ENCODE results near the gene OPA1.

OPA1 gene

GRCh38 chr3:193650585-193650984 is 57.6 kb downstream of the OPA1 start:
- no peak for DNase-seq

DNA sequence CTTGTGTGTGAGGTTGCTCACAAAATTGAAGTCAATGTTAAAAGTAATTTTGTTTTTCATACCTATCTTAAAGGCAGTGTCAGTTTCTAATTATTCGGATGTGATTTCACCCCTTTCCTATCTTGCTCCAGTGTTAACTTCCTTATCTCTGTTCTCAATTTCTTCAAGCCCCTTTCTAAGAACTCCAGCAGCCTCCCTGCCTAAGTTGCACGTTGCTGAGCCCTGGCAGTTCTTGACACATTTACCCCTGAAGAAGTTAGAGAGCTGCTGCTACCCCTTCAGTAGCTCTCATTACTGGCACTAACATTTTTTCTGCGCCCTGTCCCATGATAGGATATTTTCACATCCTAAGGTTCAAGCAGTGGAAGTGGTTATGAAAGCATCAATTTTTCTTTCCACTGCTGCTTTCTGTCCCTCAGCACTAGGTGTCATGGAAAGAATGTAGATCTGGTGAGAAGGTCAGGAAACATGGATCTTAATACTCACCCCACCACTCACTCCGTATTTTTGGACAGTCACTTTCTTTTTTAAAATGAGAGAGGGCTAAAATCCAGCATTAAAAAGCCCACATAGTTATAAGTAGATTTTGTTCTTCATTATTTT is 62.9 kb downstream of the OPA1 start:
- DNase-seq = no peak

- DNase-seq = no peak
These were observed 63.4 kb downstream of the OPA1 start for GRCh38 chr3:193656445-193656844.

DNA sequence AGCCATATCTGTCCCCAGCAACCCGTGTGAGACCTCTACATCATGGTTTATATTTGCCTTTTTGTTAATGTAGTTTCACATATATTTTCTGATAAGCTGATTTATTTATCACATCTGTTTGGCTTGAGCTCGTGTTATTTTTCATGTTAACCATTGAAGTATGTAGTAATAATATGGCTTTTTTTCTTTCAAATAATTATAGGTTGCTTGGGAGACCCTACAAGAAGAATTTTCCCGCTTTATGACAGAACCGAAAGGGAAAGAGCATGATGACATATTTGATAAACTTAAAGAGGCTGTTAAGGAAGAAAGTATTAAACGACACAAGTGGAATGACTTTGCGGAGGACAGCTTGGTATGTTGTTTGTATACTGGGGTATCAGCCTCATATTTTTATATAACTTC is 63.9 kb downstream of the OPA1 start:
- DNase-seq = no peak

DNA sequence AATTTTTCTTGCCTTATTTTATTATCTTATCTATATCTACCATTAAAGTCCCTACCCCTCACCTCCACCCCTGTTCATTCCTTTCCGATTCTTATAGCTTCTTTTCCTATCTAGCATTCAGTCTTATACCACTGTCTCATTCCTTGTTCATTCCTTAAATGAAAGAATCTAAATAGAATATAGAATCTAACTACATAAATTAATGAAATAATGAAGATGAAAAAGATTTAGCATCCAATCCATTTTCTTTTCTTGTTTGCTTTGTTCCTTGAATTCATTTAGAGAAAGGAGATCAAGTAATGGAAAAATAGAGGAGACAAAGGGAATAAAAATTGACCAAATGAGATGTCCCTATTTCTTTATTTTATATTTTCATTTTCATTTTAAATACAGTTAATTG is 67.2 kb downstream of the OPA1 start:
- no peak for DNase-seq

GRCh38 chr3:193660698-193661411 is 67.8 kb downstream of the OPA1 start:
- DNase-seq = no peak

GRCh38 chr3:193662757-193663322 is 69.8 kb downstream of the OPA1 start:
- DNase-seq = no peak

DNA sequence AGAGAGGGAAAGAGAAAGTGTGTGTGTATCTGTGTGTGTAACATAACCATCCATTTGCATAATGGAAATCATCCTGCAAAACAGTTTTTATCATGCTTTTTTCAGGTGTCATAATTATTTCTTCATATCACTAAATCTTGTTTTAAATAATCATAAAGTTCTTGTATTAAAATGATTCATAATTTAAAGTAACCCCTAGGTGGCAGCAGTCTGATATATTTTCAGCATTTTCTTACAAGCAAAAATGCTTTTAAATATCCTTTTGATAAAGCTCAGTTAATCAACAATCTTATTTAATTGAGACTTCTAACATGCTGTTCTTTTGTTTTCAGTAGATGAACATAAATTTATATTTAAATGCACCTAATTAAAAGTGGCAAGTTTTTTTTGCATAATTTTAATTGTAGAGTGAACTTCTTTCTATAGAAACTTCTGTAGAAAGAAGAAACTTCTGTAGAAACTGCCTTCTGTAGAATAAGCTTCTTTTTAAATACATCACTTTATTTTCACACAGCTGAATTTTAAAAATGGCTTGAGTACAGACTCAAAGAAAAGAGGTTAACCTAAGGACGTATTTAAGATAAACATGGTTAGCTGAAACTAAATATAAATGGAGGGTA is 72.5 kb downstream of the OPA1 start:
- no peak for DNase-seq

DNA sequence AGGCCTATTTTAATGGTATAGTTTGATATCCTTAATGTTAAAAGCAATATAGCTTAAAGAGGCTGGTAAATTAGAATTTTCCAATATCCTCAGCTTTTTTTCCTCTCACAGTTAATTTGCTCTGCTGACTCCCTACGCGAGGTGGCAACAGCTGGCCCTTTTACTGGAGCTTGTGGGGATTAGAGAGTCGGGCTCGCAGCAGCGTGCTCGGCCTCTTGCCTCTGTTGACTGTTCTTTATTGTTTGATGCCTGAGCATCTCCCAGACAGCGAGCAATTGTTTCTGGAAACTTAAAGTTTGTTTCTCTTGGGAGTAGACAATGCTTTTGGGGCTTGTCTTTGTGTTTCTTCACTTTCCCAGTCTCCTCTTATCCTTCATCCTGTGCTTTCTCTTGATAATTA is 80.8 kb downstream of the OPA1 start:
- peak in 9 of 14 donors; percentile 2 to 47 (median 19) for DNase-seq

- no peak for DNase-seq
These were observed 81.7 kb downstream of the OPA1 start for GRCh38 chr3:193674714-193675113.

GRCh38 chr3:193677734-193678133 is 84.7 kb downstream of the OPA1 start:
- DNase-seq = no peak

GRCh38 chr3:193680220-193680619 is 87.2 kb downstream of the OPA1 start:
- no peak for DNase-seq

DNA sequence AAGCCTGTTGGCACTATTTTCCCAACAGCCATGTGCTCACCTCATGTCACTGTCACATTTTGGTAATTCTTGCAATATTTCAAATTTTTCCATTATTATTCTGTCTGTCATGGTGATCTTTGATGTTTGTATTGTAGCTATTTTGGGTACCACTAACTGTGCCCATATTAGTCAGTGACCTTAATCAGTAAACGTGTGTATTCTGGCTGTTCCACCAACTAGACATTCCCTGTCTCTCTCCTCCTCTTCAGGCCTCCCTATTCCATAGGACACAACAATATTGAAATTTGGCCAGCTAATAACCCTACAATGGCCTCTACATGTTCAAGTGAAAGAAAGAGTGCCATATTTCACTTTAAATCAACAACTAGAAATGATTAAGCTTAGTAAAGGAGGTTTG is 88.6 kb downstream of the OPA1 start:
- DNase-seq = no peak

GRCh38 chr3:193686665-193687483 is 93.9 kb downstream of the OPA1 start:
- DNase-seq = no peak

GRCh38 chr3:193688834-193689714 is 96.1 kb downstream of the OPA1 start:
- no peak for DNase-seq

- DNase-seq = no peak
These were observed 100.8 kb downstream of the OPA1 start for GRCh38 chr3:193693774-193694173.

DNA sequence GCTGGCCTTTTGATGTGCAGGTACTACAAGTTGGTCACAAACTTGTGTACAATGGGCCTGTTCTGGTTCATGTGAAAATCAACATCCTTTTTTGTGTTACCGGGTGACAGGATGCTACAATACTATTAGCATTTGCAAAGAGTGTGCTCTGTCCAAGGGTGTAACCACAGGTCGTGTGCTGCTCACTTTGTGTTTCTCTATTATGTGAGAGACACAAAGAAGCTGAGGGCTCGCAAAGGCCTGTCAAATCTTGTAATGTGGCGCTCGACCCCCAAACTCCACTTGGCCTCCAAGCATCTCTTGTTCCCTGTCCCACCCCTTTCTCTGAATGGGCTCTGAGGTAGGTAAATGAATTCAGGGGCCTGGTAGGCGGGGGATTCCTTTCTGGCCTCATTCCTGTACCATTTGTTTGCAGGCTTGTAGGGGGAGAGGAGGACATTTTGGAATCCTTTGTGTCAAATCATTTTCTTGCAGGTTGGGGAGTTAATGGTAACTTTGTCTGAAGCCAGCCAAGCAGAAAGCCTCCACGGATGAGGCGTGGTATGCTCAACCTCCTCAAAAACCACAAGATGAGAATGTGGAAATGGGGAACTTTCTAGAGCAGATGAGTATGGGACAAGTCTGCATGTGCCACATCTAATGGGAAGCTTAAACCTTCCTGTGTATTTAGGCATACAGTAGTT is 109.1 kb downstream of the OPA1 start:
- no peak for DNase-seq

GRCh38 chr3:193702967-193703366 is 110.0 kb downstream of the OPA1 start:
- no peak for DNase-seq

DNA sequence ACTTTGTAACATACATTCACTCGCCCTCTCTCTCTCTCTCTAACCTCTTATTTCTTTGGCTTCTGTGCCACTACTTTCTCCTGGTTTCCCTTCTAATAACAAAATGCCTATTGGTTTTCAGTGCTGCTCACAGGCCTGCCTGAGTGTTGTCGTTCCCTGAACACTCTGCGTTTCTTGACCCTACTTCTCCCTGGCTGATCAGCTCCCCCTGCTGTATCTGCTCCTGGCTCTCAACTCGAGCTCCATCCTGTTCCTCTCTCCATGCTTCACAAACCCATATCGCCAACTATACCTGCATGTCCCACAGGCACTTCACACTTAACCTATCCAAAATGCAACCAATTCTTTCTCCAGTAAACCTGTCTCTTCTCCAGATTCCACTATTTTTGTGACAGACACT is 111.4 kb downstream of the OPA1 start:
- no peak for DNase-seq

DNA sequence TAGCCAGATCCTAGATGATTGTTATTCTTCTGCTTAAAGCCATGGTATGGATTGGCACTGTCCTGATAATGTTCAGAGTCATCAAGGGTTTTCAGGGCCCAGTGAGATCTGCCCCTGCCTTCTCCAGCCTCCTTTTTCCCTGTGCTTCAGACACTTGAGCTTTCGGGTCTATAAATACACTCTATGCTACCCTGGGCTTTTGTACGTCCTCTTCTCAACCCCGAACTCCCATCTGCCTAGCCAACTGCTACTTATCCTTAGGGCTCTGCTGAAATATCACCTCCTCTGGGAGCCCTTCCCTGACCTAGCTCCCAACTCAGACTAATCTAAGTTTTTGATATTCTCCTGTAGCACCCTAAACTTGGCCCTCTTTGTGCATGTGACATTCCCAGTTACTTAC is 115.3 kb downstream of the OPA1 start:
- DNase-seq = no peak

Data from C1 segment of cervical spinal cord (tissue), 14 donors.